Bone marrow (tissue), 2 donors: ENCODE results near the gene LIN7A.

Experiments used
- DNase-seq, 2 donors: peaks; one replicate each; lab custom pipeline; 2025; lab: John Stamatoyannopoulos, UW

The LIN7A gene

DNA sequence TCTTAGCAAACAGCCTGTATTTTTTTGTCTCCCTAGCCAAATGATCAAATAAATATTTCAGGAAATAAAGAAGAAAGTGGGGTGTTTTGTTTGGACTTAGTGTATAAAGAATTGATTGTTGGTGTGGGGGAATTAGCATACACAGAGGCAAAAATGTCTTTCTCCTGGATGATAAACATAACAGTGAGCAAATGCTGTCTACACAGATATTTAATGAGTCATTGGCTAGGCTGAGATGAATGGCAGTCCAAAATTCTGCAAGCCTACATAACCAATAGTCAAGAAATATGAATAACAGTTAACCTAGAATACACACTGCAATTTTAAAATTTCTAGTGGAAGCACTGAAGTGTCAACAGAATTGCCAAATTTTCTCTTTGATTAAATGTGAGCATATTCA lies 185.3 kb downstream of the LIN7A start:
- no peak for DNase-seq

GRCh38 chr12:80749456-80749855 lies 188.3 kb downstream of the LIN7A start:
- DNase-seq: no peak

- DNase-seq: no peak
These were observed 189.9 kb downstream of the LIN7A start for GRCh38 chr12:80747800-80748199.

DNA sequence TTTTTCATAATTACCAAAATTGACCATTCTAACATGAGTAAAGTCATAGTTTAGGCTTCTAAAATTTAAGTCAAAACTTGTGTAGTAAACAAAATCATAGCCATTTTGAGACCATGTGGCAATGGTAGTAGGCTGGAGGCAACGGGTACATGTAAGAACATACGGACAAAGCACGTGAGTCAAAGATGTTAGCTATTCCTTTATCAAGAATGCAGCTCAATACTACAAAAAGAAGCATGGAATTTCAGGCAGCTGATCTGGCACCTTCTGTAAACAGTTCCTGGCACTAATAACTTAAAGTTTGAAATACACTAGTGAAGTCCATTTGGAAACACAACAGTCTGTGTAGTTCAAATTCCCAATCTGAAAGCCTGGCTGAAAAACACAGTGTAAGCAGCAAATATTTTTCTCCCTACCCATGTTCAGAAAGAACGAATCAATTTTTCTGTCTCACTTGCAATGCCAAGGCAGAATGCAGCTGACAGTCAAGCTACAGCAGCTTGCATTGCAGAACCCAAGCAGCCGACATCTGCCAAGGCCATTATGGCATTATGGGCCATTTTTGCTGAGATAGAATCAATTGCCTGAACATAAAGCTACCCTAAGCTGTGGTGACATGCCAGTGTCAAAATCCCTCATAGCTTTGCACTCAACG lies 191.8 kb downstream of the LIN7A start:
- DNase-seq: no peak
